ENCODE data around the gene DOCK10. TPM values are rescaled to one million over a fixed set of nuclear protein-coding genes. Genes with fewer than 3 reads are reported as not detected.

The DOCK10 gene
- total and polyA plus RNA-seq, 2 experiments from 2014 or later, result 1.1 to 3.2 TPM

GRCh38 chr2:224969633-224970260, 72.5 kb downstream of the DOCK10 start:
- H4K20me1 ChIP-seq (ENCODE audit: insufficient read depth, poor library complexity, severe bottlenecking), result no peaks in the 10 kb centered on the region
- no peaks in the 10 kb centered on the region for H3K36me3 ChIP-seq (replicated peaks; ENCODE audit: insufficient read depth, low read depth)
- H3K4me3 ChIP-seq, result no peak overlapping the region
- H2AFZ ChIP-seq, result no peak overlapping the region
- no peaks in the 10 kb centered on the region for H3K9me3 ChIP-seq (ENCODE audit: low read depth)
- no peaks in the 10 kb centered on the region for H3K4me1 ChIP-seq (ENCODE audit: insufficient read depth)
- WGBS (ENCODE audit: low lambda C conversion rate, missing lambda C conversion rate), result 94% methylated on average over 4 of the region's 4 CpGs
- H3K4me2 ChIP-seq, result no peak overlapping the region
- no peaks in the 10 kb centered on the region for H3K9me2 ChIP-seq (replicated peaks; ENCODE audit: insufficient read depth)
- no peaks in the 10 kb centered on the region for H3K79me2 ChIP-seq
- no peak for DNase-seq (ENCODE audit: low spot score)
- H3K27me3 ChIP-seq, result no peaks in the 10 kb centered on the region
- H3K27ac ChIP-seq, result no peak overlapping the region
- no peak for TF ChIP-seq EZH2phosphoT487 (IDR thresholded peaks at IDR 0.05; ENCODE audit: low read depth, severe bottlenecking, unreplicated experiment)
- TF ChIP-seq EZH2 (IDR thresholded peaks at IDR 0.05; ENCODE audit: borderline replicate concordance), result no peak
- TF ChIP-seq, protein P1, sequence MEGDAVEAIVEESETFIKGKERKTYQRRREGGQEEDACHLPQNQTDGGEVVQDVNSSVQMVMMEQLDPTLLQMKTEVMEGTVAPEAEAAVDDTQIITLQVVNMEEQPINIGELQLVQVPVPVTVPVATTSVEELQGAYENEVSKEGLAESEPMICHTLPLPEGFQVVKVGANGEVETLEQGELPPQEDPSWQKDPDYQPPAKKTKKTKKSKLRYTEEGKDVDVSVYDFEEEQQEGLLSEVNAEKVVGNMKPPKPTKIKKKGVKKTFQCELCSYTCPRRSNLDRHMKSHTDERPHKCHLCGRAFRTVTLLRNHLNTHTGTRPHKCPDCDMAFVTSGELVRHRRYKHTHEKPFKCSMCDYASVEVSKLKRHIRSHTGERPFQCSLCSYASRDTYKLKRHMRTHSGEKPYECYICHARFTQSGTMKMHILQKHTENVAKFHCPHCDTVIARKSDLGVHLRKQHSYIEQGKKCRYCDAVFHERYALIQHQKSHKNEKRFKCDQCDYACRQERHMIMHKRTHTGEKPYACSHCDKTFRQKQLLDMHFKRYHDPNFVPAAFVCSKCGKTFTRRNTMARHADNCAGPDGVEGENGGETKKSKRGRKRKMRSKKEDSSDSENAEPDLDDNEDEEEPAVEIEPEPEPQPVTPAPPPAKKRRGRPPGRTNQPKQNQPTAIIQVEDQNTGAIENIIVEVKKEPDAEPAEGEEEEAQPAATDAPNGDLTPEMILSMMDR (IDR thresholded peaks at IDR 0.05; ENCODE audit: poor library complexity), result no peak

DNA sequence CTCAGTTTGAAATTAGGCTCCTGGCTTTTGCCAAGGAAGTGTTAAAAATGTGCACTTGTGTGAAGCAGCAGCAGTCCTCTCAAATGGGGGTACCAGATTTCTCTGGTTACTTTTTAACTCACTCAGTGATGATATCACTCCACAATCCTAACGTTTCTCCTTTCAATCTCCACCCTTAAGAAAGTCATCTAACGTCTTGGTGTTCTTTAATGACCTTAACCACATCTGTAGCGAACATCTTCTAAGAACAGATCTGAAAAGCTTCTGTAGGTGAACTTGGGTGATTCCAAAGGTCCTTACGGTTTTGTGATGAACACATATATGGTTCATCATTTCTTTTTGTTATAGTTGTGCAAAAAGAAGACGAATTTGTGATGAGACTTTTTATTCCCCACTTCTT, 73.2 kb downstream of the DOCK10 start:
- Histone ChIP-seq H3K36me3 (replicated peaks; ENCODE audit: insufficient read depth, low read depth) (no peaks in the 10 kb centered on the region), H3K79me2 (no peaks in the 10 kb centered on the region), H3K4me1 (ENCODE audit: insufficient read depth) (no peaks in the 10 kb centered on the region), H3K27me3 (no peaks in the 10 kb centered on the region), H3K9me2 (replicated peaks; ENCODE audit: insufficient read depth) (no peaks in the 10 kb centered on the region), H3K4me3 (no peak overlapping the region), H3K4me2 (no peak overlapping the region), H4K20me1 (ENCODE audit: insufficient read depth, poor library complexity, severe bottlenecking) (no peaks in the 10 kb centered on the region), H3K27ac (no peak overlapping the region), H3K9me3 (ENCODE audit: low read depth) (no peaks in the 10 kb centered on the region), H2AFZ (no peak overlapping the region)
- DNase-seq (ENCODE audit: low spot score), result no peak
- TF ChIP-seq, protein P1 (IDR thresholded peaks at IDR 0.05; ENCODE audit: poor library complexity), result no peak
- TF ChIP-seq EZH2phosphoT487 (IDR thresholded peaks at IDR 0.05; ENCODE audit: low read depth, severe bottlenecking, unreplicated experiment) (no peak), EZH2 (IDR thresholded peaks at IDR 0.05; ENCODE audit: borderline replicate concordance) (no peak)
- WGBS (ENCODE audit: low lambda C conversion rate, missing lambda C conversion rate), result 72% methylated on average over 5 of the region's 5 CpGs

GRCh38 chr2:224968051-224968450, 74.2 kb downstream of the DOCK10 start:
- Histone ChIP-seq H3K36me3 (replicated peaks; ENCODE audit: insufficient read depth, low read depth) (no peaks in the 10 kb centered on the region), H3K27ac (no peak overlapping the region), H3K4me1 (ENCODE audit: insufficient read depth) (no peaks in the 10 kb centered on the region), H3K79me2 (no peaks in the 10 kb centered on the region), H3K27me3 (no peaks in the 10 kb centered on the region), H3K9me3 (ENCODE audit: low read depth) (no peaks in the 10 kb centered on the region), H3K9me2 (replicated peaks; ENCODE audit: insufficient read depth) (no peaks in the 10 kb centered on the region), H2AFZ (no peak overlapping the region), H3K4me2 (no peak overlapping the region), H4K20me1 (ENCODE audit: insufficient read depth, poor library complexity, severe bottlenecking) (no peaks in the 10 kb centered on the region), H3K4me3 (no peak overlapping the region)
- no peak for DNase-seq (ENCODE audit: low spot score)
- TF ChIP-seq, protein P1 (IDR thresholded peaks at IDR 0.05; ENCODE audit: poor library complexity), result no peak
- TF ChIP-seq EZH2phosphoT487 (IDR thresholded peaks at IDR 0.05; ENCODE audit: low read depth, severe bottlenecking, unreplicated experiment) (no peak), EZH2 (IDR thresholded peaks at IDR 0.05; ENCODE audit: borderline replicate concordance) (no peak)
- WGBS (ENCODE audit: low lambda C conversion rate, missing lambda C conversion rate), result 88% methylated on average over 4 of the region's 4 CpGs
